ENCODE results near the gene PNKD. TPM values are rescaled to one million over a fixed set of nuclear protein-coding genes. Genes with fewer than 3 reads are reported as not detected.

PNKD gene
- total and polyA plus RNA-seq, 2 of the 8 experiments (the other 6 are each of a cell fraction or from before 2014, with no cell fraction given) = 43.9 to 65.4 TPM

- TF ChIP-seq JUND (IDR thresholded peaks at IDR 0.05; ENCODE audit: low read length) = no peak
Measured at GRCh38 chr2:218261423-218262236, 8.7 kb upstream of the PNKD start (continued).
